Ishikawa (cell line): ENCODE results near the gene BMP2K.

Experiments
- CEBPB ChIP-seq: IDR thresholded peaks from 2 replicates; pipeline ENCODE4 v1.6.1; 2012
- EP300 ChIP-seq: IDR thresholded peaks from 2 replicates; pipeline ENCODE4 v1.6.1; 2012; ENCODE audit warnings: borderline replicate concordance
- REST ChIP-seq: IDR thresholded peaks from 2 replicates; pipeline ENCODE4 v1.6.1; 2012; ENCODE audit warnings: low read depth, mild to moderate bottlenecking
- YY1 ChIP-seq: IDR thresholded peaks from 2 replicates; pipeline ENCODE4 v1.6.1; 2012; ENCODE audit warnings: low read depth

GRCh38 chr4:78800965-78801364, 24.8 kb downstream of the BMP2K start:
- TF ChIP-seq EP300 (no peak), CEBPB (no peak), REST (no peak), YY1 (no peak)
